Astrocyte of the hippocampus (primary cell): Measurements from ENCODE around the gene CCDC136.
A peak's percentile ranks its signal among the peaks of the same experiment; 100 is the strongest.

ENCODE experiments used
- DNase-seq: peaks from one replicate; pipeline ENCODE4 v3.0.0; 2011; ENCODE audit warnings: low read depth, low spot score

The CCDC136 gene

DNA sequence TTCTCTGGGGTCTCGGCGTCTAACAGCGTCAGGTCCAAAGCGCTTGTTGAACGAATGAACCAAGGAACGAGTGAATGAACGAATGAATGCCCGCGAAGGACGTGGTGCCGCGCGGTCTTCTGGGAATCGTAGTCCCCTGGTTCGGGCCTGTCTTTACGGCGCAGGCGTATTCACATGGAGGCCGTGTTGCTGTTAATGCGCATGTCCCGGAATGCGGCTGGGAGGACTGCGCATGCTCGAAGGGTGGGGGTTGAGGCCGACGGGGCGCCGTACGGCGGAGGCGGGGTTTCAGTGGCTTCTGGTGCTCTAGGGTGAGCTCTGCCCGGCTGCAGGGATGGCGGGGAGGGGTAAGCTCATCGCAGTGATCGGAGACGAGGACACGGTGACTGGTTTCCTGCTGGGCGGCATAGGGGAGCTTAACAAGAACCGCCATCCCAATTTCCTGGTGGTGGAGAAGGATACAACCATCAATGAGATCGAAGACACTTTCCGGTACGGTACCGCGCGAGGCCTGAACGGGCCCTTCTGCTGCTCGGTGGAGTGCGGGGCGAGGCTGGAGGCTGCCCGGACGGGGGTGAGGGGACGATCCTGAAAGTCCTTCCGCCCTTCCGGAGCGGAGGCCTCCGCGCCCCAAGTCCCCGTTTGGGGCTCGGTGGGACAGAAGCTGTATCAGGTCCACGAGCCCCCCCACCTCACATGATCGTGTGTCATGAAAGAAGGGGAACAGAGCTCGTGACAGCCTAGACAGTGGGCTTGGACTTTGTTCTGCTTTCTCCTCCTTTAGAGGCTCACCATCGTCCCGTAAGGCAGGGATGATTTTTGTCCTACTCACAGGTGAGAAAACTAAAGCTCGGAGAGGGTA lies 71.0 kb downstream of the CCDC136 start, which contains the start of gene ATP6V1F:
Gene ATP6V1F, plus strand, starts transcription at position 286 of the 862 bp plus-strand sequence. Its CDS starts 49 bp downstream, at position 335.
- peak; percentile 99 for DNase-seq

GRCh38 chr7:128863433-128863989 lies 71.7 kb downstream of the CCDC136 start:
- DNase-seq: peak; percentile 81

GRCh38 chr7:128865303-128865702 lies 73.5 kb downstream of the CCDC136 start:
- DNase-seq: no peak

- DNase-seq: no peak
Observed at GRCh38 chr7:128865996-128866877, 74.5 kb downstream of the CCDC136 start.

DNA sequence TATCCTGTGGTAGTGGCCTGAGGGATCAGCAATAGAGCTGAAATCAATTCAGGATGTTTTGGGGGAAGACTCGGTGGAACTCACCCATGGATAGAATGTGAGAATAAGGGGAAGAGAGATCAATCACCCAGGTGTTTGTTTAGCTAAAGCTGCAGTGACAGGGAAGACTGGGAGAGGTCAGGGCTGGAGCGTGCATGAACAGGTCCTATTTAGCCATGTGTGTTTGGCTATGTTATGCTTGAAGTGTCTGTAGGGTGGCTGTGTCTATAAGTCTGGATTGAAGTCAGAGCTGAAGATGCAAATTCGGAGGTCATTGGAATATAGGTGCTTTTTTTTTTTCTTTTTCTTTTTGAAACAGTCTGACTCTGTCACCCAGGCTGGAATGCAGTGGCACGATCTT lies 75.5 kb downstream of the CCDC136 start:
- DNase-seq: no peak

- peak; percentile 53 for DNase-seq
Observed at GRCh38 chr7:128867842-128868623, 76.3 kb downstream of the CCDC136 start.

GRCh38 chr7:128868624-128869137 lies 76.9 kb downstream of the CCDC136 start:
- no peak for DNase-seq

GRCh38 chr7:128869138-128869943 lies 77.6 kb downstream of the CCDC136 start:
- DNase-seq: peak; percentile 72

- DNase-seq: no peak
Observed at GRCh38 chr7:128869944-128870285, 78.1 kb downstream of the CCDC136 start.

DNA sequence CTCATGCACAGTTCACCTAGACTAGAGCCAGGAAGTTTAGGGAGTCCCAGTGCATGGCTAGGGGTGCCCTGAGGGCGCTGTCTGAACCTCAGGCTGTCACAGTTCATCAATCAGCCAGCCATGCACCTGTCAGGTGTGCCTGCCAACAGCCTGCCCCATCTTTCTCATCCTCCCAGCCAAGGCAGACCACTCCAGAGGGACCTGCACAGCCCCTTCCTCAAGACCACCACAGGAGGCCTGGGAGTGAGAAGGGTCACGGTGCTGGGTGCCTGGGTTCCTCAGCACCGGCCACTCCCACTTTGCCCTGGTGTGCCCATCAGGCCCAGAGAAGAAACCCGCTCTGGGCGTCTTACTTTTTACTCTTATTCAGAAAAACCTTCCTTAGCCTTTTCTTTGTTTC lies 79.3 kb downstream of the CCDC136 start:
- DNase-seq: no peak
